DMS79 treated with DMSO at 0.1 percent for 48 hours (cell line): ENCODE data around the gene GLYATL2.

Source experiments
- DNase-seq: peaks from one replicate; lab custom pipeline; 2025; lab: John Stamatoyannopoulos, UW

The GLYATL2 gene

DNA sequence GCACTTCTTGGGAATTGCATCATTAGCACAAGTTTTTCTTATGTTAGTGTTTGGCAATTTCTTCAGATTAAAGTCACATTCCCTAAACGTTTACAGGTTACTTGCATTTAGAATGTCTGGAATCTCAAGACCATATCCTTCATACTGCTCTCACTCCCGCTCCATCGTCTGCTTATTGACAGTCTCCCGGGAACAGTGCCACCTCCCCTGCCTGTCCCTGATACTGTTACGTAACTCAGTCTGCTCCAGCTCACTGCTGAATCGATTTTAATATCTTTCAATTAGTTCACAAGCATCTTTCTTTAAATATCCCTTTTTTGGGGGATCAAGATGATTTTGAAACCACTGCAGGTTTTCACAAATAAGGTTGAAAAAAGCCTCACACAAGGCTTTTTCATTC is 48.2 kb downstream of the GLYATL2 start:
- no peak for DNase-seq

DNA sequence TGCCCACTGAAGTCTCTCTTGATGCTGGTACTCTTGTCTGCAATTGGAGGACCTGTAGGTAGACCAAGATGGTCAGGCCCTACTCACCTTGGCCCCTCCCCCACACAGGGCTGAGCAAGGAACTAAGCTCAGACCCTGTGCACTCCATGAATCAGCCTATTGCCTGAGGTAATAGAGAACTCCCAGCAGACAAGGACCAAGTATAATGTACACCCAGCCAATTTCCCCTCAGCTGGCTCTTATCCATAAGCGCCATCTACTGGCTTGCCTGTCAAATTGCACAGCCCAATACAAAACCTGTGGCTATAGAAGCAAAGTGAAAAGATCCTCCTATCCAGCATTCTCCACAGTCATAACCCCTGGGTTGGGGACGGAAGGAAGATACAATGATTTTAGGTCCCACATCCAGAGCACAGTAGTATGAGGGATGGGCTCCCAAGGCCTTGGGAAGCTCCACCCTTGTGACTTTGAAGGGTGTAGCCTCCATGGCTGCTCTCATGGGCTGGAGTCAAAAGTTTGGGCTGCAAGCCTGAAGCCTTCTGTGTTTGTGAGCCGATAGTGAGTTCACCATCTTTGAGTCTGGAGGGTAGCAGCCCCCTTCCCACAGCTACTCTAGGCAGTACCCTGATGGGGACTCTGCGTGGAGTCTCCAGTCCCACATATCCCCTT is 56.0 kb downstream of the GLYATL2 start:
- DNase-seq = peak; percentile 38

DNA sequence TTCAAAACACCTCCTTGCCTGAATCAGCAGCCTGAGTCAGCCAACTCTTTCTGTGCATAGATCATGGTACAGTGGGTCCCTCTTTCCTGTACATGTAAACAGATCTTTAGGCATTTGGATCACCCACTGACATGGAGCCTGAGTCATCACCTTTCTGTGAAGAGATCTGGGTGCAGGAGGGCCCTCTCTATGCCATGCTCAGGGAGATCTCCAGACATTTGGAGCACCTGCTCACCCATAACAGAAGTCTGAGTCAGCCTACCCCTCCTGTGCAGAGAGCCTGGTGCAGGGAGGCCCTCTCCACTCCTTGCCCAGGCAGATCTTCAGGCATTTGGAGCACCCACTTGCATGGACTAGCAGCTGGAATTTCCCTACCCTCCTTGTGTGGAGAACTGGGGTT is 56.6 kb downstream of the GLYATL2 start:
- no peak for DNase-seq

- no peak for DNase-seq
Observed at GRCh38 chr11:58786693-58787092, 57.8 kb downstream of the GLYATL2 start.

- DNase-seq = no peak
Observed at GRCh38 chr11:58784995-58785394, 59.5 kb downstream of the GLYATL2 start.
